Dedifferentiated amniotic fluid mesenchymal stem cell (primary cell): ENCODE measurements around the gene CSF3.

Source experiments
- DNase-seq: peaks from one replicate; pipeline ENCODE4 v3.0.0-alpha.2; 2016; ENCODE audit errors: extremely low spot score

CSF3 gene

GRCh38 chr17:40024901-40025300, 9.7 kb downstream of the CSF3 start:
- DNase-seq = no peak

DNA sequence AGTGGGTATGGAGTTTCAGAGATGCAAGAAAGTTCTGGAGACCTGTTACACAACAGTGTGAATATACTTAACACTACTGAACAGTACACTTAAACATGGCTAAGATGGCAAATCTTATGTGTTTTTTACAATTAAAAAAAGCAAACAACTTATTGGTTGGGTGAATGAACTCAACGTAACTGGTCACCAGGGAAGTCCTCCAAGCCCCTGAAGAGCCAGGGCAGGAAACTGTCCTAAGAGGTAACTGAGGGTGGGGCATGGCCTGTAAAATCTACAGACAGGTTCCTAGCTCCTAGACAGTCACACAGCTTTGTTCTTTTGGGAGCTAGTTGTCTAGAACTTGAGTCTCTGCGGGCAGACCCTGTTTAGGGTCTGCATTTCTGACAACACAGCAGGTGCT, 10.3 kb downstream of the CSF3 start:
- DNase-seq = no peak

GRCh38 chr17:40025991-40026815, 11.0 kb downstream of the CSF3 start:
- no peak for DNase-seq

DNA sequence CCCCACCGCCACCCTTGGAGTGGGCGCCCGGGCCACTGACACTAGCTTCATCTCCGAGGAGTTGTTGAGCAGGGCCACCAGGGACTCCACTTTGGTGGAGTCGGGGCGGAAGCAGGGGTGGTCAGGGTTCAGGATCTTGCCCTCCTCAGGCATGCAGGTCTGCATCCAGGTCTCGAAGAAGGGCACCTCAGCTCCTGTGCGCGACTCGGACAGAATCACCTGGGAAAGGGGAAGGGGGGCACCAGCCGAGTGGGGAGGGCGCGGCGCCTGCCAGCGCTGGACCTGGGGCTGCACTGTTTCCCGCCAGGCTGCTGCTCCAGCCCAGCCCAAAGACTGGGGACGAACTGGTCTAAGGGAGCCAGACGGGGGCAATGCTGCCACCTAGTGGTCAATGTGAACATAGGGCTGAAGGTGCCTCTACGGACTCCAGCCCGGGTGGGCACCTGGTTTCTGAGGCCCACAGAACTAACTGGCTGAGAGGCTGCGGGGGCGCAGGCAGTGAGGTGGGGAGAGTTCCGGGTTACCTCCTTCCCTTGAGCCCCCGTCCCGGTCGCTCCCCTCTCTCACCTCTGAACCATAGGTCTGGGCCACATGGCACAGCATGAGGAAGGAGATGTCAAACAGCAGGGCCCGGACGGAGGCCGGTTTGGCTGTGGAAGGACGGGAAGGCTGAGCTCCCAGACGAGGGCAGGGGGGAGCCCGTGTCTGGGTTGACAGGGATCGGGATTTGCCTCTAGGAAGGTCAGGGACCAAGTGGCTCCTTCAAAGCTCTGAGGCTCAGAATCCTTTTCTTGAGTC, 11.8 kb downstream of the CSF3 start:
- DNase-seq = peak; percentile 58

DNA sequence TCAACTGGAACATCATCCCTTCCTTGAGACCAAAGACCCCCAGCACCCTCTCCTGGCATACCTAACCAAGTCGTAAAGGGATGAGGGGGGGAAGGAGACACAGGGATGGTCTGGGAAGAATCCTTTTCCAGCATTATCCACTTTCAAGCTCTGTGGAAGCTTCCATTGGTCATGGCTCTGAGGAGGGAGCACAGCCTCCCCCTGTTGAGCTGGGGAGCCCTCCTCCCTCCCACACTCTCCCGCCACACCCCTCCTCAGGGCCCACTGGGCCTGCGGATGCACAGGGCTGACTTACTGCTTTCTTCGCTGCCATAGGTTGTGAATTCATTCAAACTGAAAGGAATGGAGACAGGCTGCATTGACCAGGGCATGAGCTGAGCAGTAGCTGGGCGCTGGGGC, 12.4 kb downstream of the CSF3 start:
- DNase-seq = no peak

- DNase-seq = no peak
These were observed 13.4 kb downstream of the CSF3 start for GRCh38 chr17:40028595-40028994.

DNA sequence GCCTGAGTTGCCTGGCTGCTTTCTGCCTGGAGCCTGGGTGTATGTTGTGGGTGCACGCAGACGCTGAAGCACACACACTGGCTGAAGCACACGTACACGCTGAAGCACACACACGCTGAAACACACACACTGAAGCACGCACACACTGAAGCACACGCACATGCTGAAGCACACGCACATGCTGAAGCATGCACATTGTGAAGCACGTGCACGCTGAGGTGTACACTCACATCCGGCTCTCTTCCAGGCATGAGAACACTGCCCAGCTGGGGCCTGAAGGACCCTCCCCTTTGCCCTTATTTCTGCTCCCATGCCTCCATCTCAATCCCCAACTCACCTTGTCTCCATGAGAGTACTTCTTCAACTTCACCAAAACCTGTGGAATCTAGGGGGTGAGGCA, 16.5 kb downstream of the CSF3 start:
- DNase-seq = no peak

- DNase-seq = no peak
These were observed 17.4 kb downstream of the CSF3 start for GRCh38 chr17:40032322-40033320.

DNA sequence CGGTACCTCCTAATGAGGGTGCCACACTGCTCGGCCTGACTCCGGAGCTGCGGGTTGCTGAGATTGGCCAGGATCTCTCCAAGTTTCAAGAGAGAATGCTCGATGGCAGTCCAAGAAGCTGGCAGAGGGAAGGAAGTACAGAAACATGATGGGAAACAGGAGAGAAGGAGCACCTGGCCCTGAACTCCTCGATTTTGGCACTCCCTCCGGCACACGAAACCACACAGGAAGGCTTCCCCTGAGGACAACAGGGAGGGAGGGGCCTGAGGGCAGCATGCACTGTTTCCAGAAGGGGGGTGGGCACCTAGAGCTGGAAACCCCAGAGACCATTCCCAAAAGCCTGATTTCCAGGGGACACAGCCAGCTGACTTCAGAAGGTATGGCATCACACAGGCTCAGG, 18.1 kb downstream of the CSF3 start:
- DNase-seq = no peak

DNA sequence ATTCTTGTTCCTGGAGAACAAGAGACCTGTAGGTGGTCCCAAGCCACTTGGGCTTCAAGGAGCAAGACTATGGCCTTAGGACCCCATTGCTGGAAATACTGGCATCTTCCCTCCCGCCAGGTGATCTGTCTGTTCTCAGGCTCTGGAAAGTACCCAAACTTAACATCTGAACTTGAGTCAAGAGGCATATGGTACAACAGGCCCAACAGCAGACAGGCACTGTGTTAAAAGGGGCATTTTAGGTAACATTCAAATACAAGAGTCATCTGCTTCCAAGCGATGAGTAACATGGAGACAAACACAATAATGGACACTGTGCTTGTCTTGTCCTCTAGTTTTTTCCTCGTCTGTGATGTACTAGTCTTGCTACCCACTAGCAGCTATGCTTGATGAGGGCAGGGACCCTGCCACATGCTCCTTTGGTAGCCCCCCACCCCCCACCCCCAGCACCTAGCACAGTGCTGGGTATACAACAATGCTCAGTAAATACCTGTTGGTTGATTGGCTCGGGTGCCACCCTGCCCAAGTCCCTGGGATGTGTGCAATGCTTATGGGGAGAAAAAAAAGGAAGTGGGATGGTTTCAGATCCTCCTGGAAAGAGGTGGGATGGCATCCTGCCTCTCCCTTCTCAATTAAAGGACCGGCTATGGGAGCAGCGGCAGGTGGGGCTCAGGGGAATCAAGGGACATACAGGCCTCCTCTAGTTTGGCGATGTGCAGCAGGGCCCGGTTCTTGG, 19.4 kb downstream of the CSF3 start:
- DNase-seq = no peak

DNA sequence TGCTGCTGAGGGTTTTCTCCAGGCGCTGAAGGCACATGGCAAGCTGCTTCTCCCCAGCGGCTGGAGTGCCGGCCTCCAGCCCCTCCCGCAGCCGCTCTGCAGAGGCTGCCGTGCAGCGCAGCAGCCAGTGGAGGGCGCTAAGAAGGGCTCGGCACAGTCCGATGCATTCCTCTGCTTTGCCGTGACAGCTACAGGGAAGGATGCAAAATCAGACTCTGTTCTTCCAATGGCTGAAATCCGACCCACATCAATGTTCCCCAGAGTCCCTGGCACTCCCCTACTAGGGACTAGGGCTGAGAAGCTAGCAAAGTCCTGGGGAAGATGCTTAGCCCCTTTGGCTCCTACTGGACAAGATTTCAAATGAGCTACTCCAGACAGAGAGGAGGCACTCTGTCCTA, 19.9 kb downstream of the CSF3 start:
- no peak for DNase-seq

DNA sequence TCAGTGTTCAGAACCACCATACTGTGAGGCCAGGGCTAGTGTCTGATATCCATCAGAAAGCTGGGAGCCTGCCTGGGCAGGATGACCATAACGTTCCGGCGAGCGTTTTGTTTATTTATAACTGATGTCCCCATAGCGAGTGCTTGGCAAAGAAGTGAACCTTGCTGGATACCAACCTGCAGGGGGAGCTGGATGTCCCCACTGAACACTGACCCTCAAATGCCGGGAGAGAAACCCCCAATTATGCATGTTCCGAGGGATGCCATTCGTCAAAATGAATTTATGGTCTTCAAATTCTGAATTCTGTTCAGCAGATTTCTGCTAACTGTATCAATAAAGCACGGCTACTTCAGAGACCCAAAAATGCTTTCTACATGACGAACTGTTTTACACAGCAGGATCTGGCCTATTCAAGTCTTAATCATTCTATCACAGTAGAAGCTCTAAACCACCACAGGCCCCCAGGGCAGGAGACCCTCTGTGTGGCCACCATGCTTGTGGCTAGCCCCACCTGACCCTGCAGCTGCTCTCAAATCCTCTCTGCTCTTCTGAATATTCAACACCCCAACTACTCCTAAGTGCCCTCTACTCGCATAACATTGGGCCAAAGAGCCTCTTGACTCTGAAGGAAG, 23.8 kb downstream of the CSF3 start:
- peak; percentile 83 for DNase-seq

- DNase-seq = no peak
These were observed 26.0 kb downstream of the CSF3 start for GRCh38 chr17:40041196-40041595.

- DNase-seq = no peak
These were observed 41.3 kb downstream of the CSF3 start for GRCh38 chr17:40056379-40057015.

DNA sequence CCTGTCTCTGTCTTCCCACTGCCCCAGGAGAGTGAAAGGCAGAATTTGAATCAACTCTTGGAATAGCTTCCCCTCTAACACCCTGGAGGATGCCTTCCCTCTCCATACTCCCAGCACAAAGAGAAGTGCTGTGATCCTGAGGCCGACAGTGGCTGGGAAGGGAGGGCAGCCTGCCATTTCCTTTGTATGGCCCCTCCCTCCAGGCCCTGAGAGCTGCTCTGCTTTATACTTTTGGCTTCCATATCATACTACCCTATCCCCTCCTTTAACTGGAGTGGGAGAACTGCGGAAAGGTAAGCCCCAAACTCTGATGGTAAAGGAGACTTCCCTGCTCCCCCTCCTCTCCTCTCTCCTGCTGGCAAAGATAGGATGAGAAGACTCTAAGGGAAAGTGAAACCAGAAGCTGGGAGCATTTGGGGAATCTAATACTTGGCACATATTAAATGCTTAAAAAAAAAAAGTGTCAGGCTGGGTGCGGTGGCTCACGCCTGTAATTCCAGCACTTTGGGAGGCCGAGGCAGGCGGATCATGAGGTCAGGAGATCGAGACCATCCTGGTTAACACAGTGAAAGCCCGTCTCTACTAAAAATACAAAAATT, 43.0 kb downstream of the CSF3 start:
- DNase-seq = no peak

- no peak for DNase-seq
These were observed 43.6 kb downstream of the CSF3 start for GRCh38 chr17:40058865-40059264.

- DNase-seq = no peak
These were observed 44.7 kb downstream of the CSF3 start for GRCh38 chr17:40059729-40060475.

DNA sequence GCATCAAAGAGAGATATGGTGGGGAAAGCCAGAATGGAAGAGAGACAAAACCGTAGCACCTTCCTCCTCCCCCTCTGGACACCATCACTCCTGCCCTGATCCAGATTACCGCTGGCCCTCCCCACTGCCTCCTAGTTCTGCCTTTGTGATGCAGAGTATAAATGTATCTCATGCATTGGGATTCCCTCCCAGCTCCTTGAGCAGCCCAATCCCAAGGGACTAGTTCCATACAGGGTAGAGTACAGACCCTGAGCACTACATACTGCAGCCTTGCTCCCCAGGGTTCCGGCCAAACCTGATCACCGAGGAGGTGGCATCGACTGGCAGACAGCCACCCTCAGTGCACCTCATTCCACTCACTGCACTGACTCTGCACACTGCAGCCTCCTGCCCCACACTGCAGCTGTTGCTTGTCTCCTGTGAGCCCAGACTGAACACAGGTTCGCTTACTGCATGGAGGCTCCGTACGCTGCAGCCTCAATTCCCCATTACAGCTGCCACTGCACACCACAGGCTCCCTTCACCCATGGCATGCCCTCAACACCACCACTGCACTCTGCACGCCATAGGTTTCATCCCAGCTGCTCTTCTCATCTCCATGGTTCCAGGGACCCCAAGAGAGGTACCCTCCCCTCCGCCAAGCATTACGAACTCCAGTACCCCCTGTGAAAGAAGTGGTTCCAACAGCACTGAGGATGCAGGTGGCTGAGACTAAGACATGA, 45.8 kb downstream of the CSF3 start:
- DNase-seq = no peak
